ENCODE measurements around the gene EZH2.

Gene EZH2

GRCh38 chr7:148830897-148831692 is 53.0 kb downstream of the EZH2 start:
- POLR2A ChIA-PET = no interaction called here
- DNase-seq (ENCODE audit: extremely low spot score) = no peak
- CTCF ChIA-PET = interaction anchor here (0.7 kb wide), 1 partner anchor 14 kb away, joined by 3 read pairs; no protein-coding TSS in a partner anchor
- no peak for TF ChIP-seq CTCF (IDR thresholded peaks at IDR 0.05; ENCODE audit: control extremely low read depth, extremely low read depth, low read depth, missing control alignments)

- DNase-seq (ENCODE audit: extremely low spot score) = no peak
- CTCF ChIA-PET = no interaction called here
- no peak for TF ChIP-seq CTCF (IDR thresholded peaks at IDR 0.05; ENCODE audit: control extremely low read depth, extremely low read depth, low read depth, missing control alignments)
- POLR2A ChIA-PET = no interaction called here
Observed at GRCh38 chr7:148828965-148829364, 55.1 kb downstream of the EZH2 start.

GRCh38 chr7:148825338-148825737 is 58.8 kb downstream of the EZH2 start:
- TF ChIP-seq CTCF (IDR thresholded peaks at IDR 0.05; ENCODE audit: control extremely low read depth, extremely low read depth, low read depth, missing control alignments) = no peak
- no peak for DNase-seq (ENCODE audit: extremely low spot score)
- POLR2A ChIA-PET = no interaction called here
- CTCF ChIA-PET = no interaction called here

GRCh38 chr7:148824864-148825263 is 59.2 kb downstream of the EZH2 start:
- ChIA-PET CTCF (no interaction called here), POLR2A (no interaction called here)

GRCh38 chr7:148821422-148821821 is 62.7 kb downstream of the EZH2 start:
- CTCF ChIA-PET = interaction anchor here (1.2 to 1.8 kb wide), 3 partner anchors 11 to 35 kb away, joined by 3 to 6 read pairs (median 4); no protein-coding TSS in a partner anchor
- TF ChIP-seq CTCF (IDR thresholded peaks at IDR 0.05; ENCODE audit: control extremely low read depth, extremely low read depth, low read depth, missing control alignments) = no peak
- DNase-seq (ENCODE audit: extremely low spot score) = no peak
- POLR2A ChIA-PET = no interaction called here

More at GRCh38 chr7:148824864-148825263, 59.2 kb downstream of the EZH2 start:
- no peak for DNase-seq (ENCODE audit: extremely low spot score)
- TF ChIP-seq CTCF (IDR thresholded peaks at IDR 0.05; ENCODE audit: control extremely low read depth, extremely low read depth, low read depth, missing control alignments) = no peak

GRCh38 chr7:148819697-148820360 is 64.3 kb downstream of the EZH2 start:
- ChIA-PET CTCF (interaction anchor here (1.2 to 1.7 kb wide), 2 partner anchors 9 to 18 kb away, joined by 3 to 6 read pairs; no protein-coding TSS in a partner anchor), POLR2A (no interaction called here)
- no peak for DNase-seq (ENCODE audit: extremely low spot score)
- no peak for TF ChIP-seq CTCF (IDR thresholded peaks at IDR 0.05; ENCODE audit: control extremely low read depth, extremely low read depth, low read depth, missing control alignments)

Data from GM10248 (cell line).